Measurements from ENCODE around the gene TACO1. TPM values are rescaled to one million over a fixed set of nuclear protein-coding genes. Genes with fewer than 3 reads are reported as not detected.

The TACO1 gene
- total and polyA plus RNA-seq, 5 experiments from 2014 or later = 11.3 to 18.3 (median 16.6) TPM

- Mint-ChIP-seq H3K36me3 (peaks cover 0 to 71% (median 9%) of the 10 kb centered on the region in 3 donors), H3K27me3 (no peaks in the 10 kb centered on the region), H3K27ac (peak overlapping the region in 5 of 10 donors; percentile 9 to 82 (median 43)), H3K4me1 (peaks cover 16 to 42% (median 22%) of the 10 kb centered on the region in 4 donors), H3K9me3 (no peaks in the 10 kb centered on the region), H3K4me3 (no peak overlapping the region)
- POLR2A ChIA-PET = no interaction called here
- ATAC-seq = no peak
- no peak for DNase-seq
Measured at GRCh38 chr17:63578027-63578768, 22.5 kb upstream of the TACO1 start.

GRCh38 chr17:63578769-63579111, 22.0 kb upstream of the TACO1 start:
- Mint-ChIP-seq H3K36me3 (peaks cover 0 to 73% (median 10%) of the 10 kb centered on the region in 3 donors), H3K4me1 (peaks cover 15 to 40% (median 21%) of the 10 kb centered on the region in 4 donors), H3K9me3 (no peaks in the 10 kb centered on the region), H3K4me3 (peak overlapping the region in 1 of 10 donors; percentile 38), H3K27ac (peak overlapping the region in 4 of 10 donors; percentile 1 to 68 (median 54)), H3K27me3 (no peaks in the 10 kb centered on the region)
- POLR2A ChIA-PET = interaction anchor here (1.0 kb wide), 1 partner anchor 29 kb away, joined by 3 read pairs; no protein-coding TSS in a partner anchor
- DNase-seq (no peak), ATAC-seq (no peak)

GRCh38 chr17:63579633-63580032, 21.1 kb upstream of the TACO1 start:
- no peak for ATAC-seq
- POLR2A ChIA-PET = interaction anchor here (0.6 to 1.0 kb wide), 2 partner anchors 30 to 69 kb away, joined by 3 to 4 read pairs; no protein-coding TSS in a partner anchor
- H3K4me1 Mint-ChIP-seq = peaks cover 9 to 38% (median 20%) of the 10 kb centered on the region in 4 donors

DNA sequence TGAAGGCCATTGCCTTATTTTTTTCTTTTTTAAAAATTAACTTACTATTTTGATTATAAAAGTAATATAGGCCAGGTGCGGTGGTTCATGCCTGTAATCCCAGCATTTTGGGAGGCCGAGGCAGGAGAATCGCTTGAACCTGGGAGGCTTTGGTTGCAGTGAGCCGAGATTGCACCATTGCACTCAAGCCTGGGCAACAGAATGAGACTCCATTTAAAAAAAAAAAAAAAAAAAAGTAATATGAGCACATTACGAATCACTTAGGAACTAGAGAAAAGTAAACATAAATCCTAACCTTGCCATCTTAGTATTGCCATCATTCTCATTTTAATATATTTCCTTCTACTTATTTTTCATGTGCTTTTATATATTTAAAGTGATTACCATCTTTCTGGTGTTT, 12.9 kb upstream of the TACO1 start:
- peaks cover 12 to 20% (median 16%) of the 10 kb centered on the region in 4 donors for H3K4me1 Mint-ChIP-seq
- ATAC-seq (no peak), DNase-seq (no peak)
- POLR2A ChIA-PET = interaction anchor here (0.7 kb wide), 2 partner anchors 115 to 358 kb away, joined by 3 to 4 read pairs; no protein-coding TSS in a partner anchor
- no peak overlapping the region for H3K27ac Mint-ChIP-seq
- no peak overlapping the region for H3K4me3 Mint-ChIP-seq
- H3K27me3 Mint-ChIP-seq = no peaks in the 10 kb centered on the region
- peaks cover 12 to 87% (median 24%) of the 10 kb centered on the region in 3 donors for H3K36me3 Mint-ChIP-seq
- H3K9me3 Mint-ChIP-seq = no peaks in the 10 kb centered on the region

More at GRCh38 chr17:63579633-63580032, 21.1 kb upstream of the TACO1 start:
- Mint-ChIP-seq H3K27ac (peak overlapping the region in 3 of 10 donors; percentile 1 to 71 (median 24)), H3K4me3 (no peak overlapping the region), H3K9me3 (no peaks in the 10 kb centered on the region), H3K36me3 (peaks cover 0 to 76% (median 11%) of the 10 kb centered on the region in 3 donors), H3K27me3 (no peaks in the 10 kb centered on the region)
- DNase-seq = no peak

GRCh38 chr17:63588797-63589196, 11.9 kb upstream of the TACO1 start:
- DNase-seq (no peak), ATAC-seq (no peak)
- peaks cover 12 to 80% (median 19%) of the 10 kb centered on the region in 3 donors for H3K36me3 Mint-ChIP-seq
- H3K27ac Mint-ChIP-seq = peak overlapping the region in 2 of 10 donors; percentile 15 to 37
- POLR2A ChIA-PET = no interaction called here
- peaks cover 10 to 19% (median 14%) of the 10 kb centered on the region in 4 donors for H3K4me1 Mint-ChIP-seq
- H3K27me3 Mint-ChIP-seq = no peaks in the 10 kb centered on the region
- H3K9me3 Mint-ChIP-seq = no peaks in the 10 kb centered on the region
- no peak overlapping the region for H3K4me3 Mint-ChIP-seq

DNA sequence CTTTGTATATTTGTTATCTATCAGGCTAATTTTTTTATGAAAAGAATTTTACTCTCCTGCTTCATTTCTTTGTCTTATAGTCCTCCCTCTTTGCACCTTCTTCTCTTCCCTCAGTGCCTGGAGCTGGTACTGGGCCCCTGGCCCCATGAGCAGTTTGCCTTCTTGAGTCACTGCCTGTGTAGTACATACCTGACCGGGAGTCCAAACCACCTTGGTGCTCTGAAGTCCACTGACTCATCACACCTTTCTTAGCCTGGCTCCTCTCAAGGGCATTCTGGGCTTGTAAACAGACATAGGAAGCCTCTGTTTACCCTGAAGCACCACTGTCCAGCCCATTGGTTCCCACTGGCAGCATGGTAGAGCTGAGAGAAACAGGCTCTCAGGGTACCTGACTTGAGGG, 11.0 kb upstream of the TACO1 start:
- Mint-ChIP-seq H3K36me3 (peaks cover 12 to 76% (median 18%) of the 10 kb centered on the region in 3 donors), H3K27ac (peak overlapping the region in 3 of 10 donors; percentile 13 to 46 (median 41)), H3K27me3 (no peaks in the 10 kb centered on the region), H3K4me1 (peaks cover 9 to 12% (median 11%) of the 10 kb centered on the region in 4 donors), H3K4me3 (no peak overlapping the region), H3K9me3 (no peaks in the 10 kb centered on the region)
- POLR2A ChIA-PET = interaction anchor here (2.5 kb wide), 1 partner anchor 11 kb away, joined by 8 read pairs; the partner anchor contains the start of gene TACO1
- ATAC-seq (no peak), DNase-seq (no peak)

GRCh38 chr17:63592797-63593196, 7.9 kb upstream of the TACO1 start:
- Mint-ChIP-seq H3K4me1 (peaks cover 0 to 11% (median 5%) of the 10 kb centered on the region in 4 donors), H3K36me3 (peaks cover 10 to 47% (median 12%) of the 10 kb centered on the region in 3 donors), H3K27ac (peak overlapping the region in 6 of 10 donors; percentile 34 to 66 (median 35)), H3K27me3 (no peaks in the 10 kb centered on the region), H3K9me3 (no peaks in the 10 kb centered on the region), H3K4me3 (no peak overlapping the region)
- DNase-seq = no peak
- POLR2A ChIA-PET = no interaction called here
- ATAC-seq = no peak

- no peaks in the 10 kb centered on the region for H3K9me3 Mint-ChIP-seq
- DNase-seq = no peak
- H3K4me1 Mint-ChIP-seq = peaks cover 1 to 23% (median 12%) of the 10 kb centered on the region in 4 donors
- peak overlapping the region in 2 of 10 donors; percentile 18 to 74 for H3K27ac Mint-ChIP-seq
- H3K4me3 Mint-ChIP-seq = no peak overlapping the region
- no peak for ATAC-seq
- H3K27me3 Mint-ChIP-seq = no peaks in the 10 kb centered on the region
- peaks cover 2 to 25% (median 3%) of the 10 kb centered on the region in 3 donors for H3K36me3 Mint-ChIP-seq
- POLR2A ChIA-PET = no interaction called here
Measured at GRCh38 chr17:63595132-63595531, 5.6 kb upstream of the TACO1 start.

DNA sequence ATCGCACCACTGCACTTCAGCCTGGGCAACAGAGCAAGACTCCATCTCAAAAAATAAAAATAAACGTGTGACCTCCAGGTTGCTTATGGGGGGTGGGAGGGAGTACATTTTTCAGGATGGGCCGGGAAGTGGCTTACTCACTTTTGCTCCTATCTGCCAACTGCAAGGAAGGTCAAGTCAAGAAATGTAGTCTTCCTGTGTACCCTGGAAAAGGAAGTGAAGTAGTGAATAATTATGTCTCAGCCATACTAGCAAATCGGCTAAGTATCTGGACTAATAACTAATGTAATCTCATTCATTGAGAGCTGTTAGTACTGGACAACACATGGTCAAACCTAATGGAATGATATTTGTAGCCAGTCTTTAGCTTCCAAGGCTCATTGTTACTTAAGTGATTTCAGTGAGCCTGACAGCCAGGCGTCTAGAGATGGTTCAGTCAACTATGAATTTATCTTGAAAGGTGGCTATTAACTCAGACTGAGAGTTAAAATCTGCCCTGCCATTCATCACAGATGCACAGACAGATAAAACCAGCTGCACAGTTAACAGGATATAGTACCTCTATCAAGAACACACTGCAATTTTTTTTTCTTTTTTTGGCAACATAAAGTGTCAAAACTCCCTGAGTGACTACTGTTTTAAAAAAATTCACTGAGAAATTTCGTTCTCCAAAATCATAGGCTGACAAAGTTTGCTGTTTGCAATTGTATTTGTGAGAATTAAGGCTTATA, 3.7 kb upstream of the TACO1 start:
- H3K4me3 Mint-ChIP-seq = peak overlapping the region in 2 of 10 donors; percentile 42 to 52
- peaks cover 8 to 37% (median 25%) of the 10 kb centered on the region in 4 donors for H3K4me1 Mint-ChIP-seq
- no peak for DNase-seq
- no peak for ATAC-seq
- no peaks in the 10 kb centered on the region for H3K27me3 Mint-ChIP-seq
- POLR2A ChIA-PET = no interaction called here
- no peaks in the 10 kb centered on the region for H3K9me3 Mint-ChIP-seq
- peaks cover 0 to 7% (median 0%) of the 10 kb centered on the region in 3 donors for H3K36me3 Mint-ChIP-seq
- peak overlapping the region in 4 of 10 donors; percentile 4 to 65 (median 20) for H3K27ac Mint-ChIP-seq

GRCh38 chr17:63598281-63598680, 2.4 kb upstream of the TACO1 start:
- no peaks in the 10 kb centered on the region for H3K27me3 Mint-ChIP-seq
- peak overlapping the region in 4 of 10 donors; percentile 34 to 71 (median 52) for H3K4me3 Mint-ChIP-seq
- DNase-seq = peak in 1 of 10 donors; percentile 27
- peaks cover 0 to 7% (median 0%) of the 10 kb centered on the region in 3 donors for H3K36me3 Mint-ChIP-seq
- peak overlapping the region in 3 of 10 donors; percentile 25 to 77 (median 76) for H3K27ac Mint-ChIP-seq
- POLR2A ChIA-PET = interaction anchor here (0.6 kb wide), 1 partner anchor 99 kb away, joined by 3 read pairs; no protein-coding TSS in a partner anchor
- no peaks in the 10 kb centered on the region for H3K9me3 Mint-ChIP-seq
- H3K4me1 Mint-ChIP-seq = peaks cover 10 to 40% (median 28%) of the 10 kb centered on the region in 4 donors
- no peak for ATAC-seq

DNA sequence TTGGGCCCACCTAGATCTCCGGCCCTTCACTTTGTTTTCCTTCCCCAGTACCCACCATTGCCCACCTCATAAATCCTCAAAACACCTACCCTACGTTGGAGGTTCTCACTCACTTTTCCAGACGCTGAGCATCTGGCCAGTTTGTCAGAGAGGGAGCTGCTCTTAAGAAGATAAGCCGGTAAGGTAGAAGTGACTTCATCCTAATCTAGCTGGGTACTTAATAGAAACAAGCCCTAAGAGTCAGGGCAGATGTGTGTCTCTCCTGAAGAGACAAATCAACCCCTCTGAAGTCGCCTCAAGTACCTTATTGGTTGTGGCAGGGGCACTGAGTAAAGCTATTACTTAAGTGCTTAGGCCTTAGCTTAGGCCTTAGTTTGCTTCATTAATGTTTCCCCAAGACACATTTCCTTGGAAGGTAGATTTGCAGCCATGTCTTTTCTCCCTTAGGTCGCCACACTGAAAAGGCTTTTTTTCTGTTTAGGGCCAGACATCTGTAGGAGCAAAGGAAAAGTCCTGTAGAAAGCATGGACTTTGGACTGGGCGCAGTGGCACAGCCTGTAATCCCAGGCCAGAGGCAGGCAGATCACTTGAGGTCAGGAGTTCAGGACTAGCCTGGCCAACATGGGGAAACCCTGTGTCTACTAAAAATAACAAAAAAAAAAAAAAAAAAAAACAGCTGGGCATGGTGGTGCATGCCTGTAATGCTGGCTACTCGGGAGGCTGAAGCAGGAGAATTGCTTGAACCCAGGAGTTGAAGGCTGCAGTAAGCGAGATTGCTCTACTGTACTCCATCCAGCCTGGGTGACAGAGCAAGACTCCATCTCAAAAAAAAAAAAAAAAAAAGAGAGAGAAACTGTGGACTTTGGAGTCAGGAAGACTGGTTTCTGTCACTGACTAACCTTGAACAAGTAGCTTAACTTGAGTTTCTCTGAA, 1.0 kb downstream of the TACO1 start:
- H3K4me1 Mint-ChIP-seq = peaks cover 15 to 40% (median 29%) of the 10 kb centered on the region in 4 donors
- H3K9me3 Mint-ChIP-seq = no peaks in the 10 kb centered on the region
- H3K4me3 Mint-ChIP-seq = peak overlapping the region; percentile 87 to 96 (median 94)
- peak overlapping the region; percentile 90 to 97 (median 95) for H3K27ac Mint-ChIP-seq
- POLR2A ChIA-PET = interaction anchor here (0.5 to 2.9 kb wide), 10 partner anchors 9 to 250 kb away, joined by 3 to 24 read pairs (median 5); partner anchors contain the start of gene MAP3K3
- H3K27me3 Mint-ChIP-seq = no peaks in the 10 kb centered on the region
- ATAC-seq = peak in 1 of 2 donors; percentile 8
- peaks cover 0 to 32% (median 5%) of the 10 kb centered on the region in 3 donors for H3K36me3 Mint-ChIP-seq
- no peak for DNase-seq
